Measurements from ENCODE around the gene FHOD3.

- no peak for TF ChIP-seq MAX (IDR thresholded peaks at IDR 0.05)
- TF ChIP-seq EGR1 (IDR thresholded peaks at IDR 0.05), result no peak
- no peak for TF ChIP-seq ZBTB7A (IDR thresholded peaks at IDR 0.05; ENCODE audit: low read depth)
- no peak for TF ChIP-seq EP300 (IDR thresholded peaks at IDR 0.05; ENCODE audit: borderline replicate concordance)
Measured at GRCh38 chr18:36692921-36693332, 395.4 kb downstream of the FHOD3 start.

All from Ishikawa (cell line).